Lower lobe of right lung (tissue), 2 donors: ENCODE data around the gene PARP15. TPM values are rescaled to one million over a fixed set of nuclear protein-coding genes. Genes with fewer than 3 reads are reported as not detected.
A peak's percentile ranks its signal among the peaks of the same experiment; 100 is the strongest.

ENCODE experiments used
- ATAC-seq, 2 donors: fragments of 200-7000 bp; cut with Tn5 transposase; one replicate each; pipeline ENCODE4 v1.9.1; 2020 to 2022; ENCODE audit warnings: mild to moderate bottlenecking in 2 of 2, moderate library complexity in 2 of 2
- DNase-seq: peaks from one replicate; pipeline ENCODE4 v3.0.0-alpha.2; 2020
- H3K27ac ChIP-seq: fragments of 200-600 bp; one replicate; pipeline ENCODE4 v1.8.0; 2022
- H3K27me3 ChIP-seq: fragments of 200-600 bp; one replicate; pipeline ENCODE4 v1.8.0; 2022; ENCODE audit warnings: low read depth
- H3K36me3 ChIP-seq: fragments of 200-600 bp; one replicate; pipeline ENCODE4 v1.8.0; 2022; ENCODE audit warnings: mild to moderate bottlenecking
- H3K4me1 ChIP-seq: fragments of 200-600 bp; one replicate; pipeline ENCODE4 v1.8.0; 2022
- H3K4me3 ChIP-seq: fragments of 200-600 bp; one replicate; pipeline ENCODE4 v1.8.0; 2022; ENCODE audit warnings: mild to moderate bottlenecking
- H3K9me3 ChIP-seq: fragments of 200-600 bp; one replicate; pipeline ENCODE4 v1.8.0; 2022
- CTCF ChIP-seq: fragments of 200-600 bp; IDR thresholded peaks from one replicate; pipeline ENCODE4 v1.8.0; 2022; ENCODE audit warnings: antibody characterized with exemption, mild to moderate bottlenecking
- intact Hi-C: fragments of 100-400 bp; cut with DNase I; formaldehyde crosslinking; loops from one replicate; pipeline ENCODE4 v1.11.0; 2022
- total RNA-seq: library from RNA; stranded (reverse); fragmentation: NEBNext Ultra II Directional; extraction: Animal tissue kit (Norgen Biotek cat#: 25700); gene quantifications from one replicate; pipeline ENCODE4 v1.2.1, GENCODE V29; 2021
- donor health status: DM: no; HTN: yes; CAD: no; lungs with severe emphysema.

Gene PARP15
- total RNA-seq, 1 donor from 2014 or later: 11.4 TPM

GRCh38 chr3:122572940-122573412 is 4.5 kb upstream of the PARP15 start:
- ATAC-seq (peak; percentile 83 to 88), DNase-seq (peak; percentile 58)
- Histone ChIP-seq H3K36me3 (peaks cover 67% of the 10 kb centered on the region), H3K27me3 (no peaks in the 10 kb centered on the region), H3K4me3 (no peak overlapping the region), H3K27ac (peak overlapping the region; percentile 49), H3K4me1 (peaks cover 45% of the 10 kb centered on the region), H3K9me3 (no peaks in the 10 kb centered on the region)
- intact Hi-C loops: no loop called here
- TF ChIP-seq CTCF: no peak

GRCh38 chr3:122576174-122576940 is 1.1 kb upstream of the PARP15 start:
- no peaks in the 10 kb centered on the region for H3K27me3 ChIP-seq
- H3K4me1 ChIP-seq: peaks cover 32% of the 10 kb centered on the region
- no peak for TF ChIP-seq CTCF
- intact Hi-C loops: no loop called here
- peaks cover 35% of the 10 kb centered on the region for H3K36me3 ChIP-seq
- no peak overlapping the region for H3K27ac ChIP-seq
- DNase-seq (no peak), ATAC-seq (peak in 1 of 2 donors; percentile 55)
- H3K9me3 ChIP-seq: no peaks in the 10 kb centered on the region
- no peak overlapping the region for H3K4me3 ChIP-seq

- peak overlapping the region; percentile 70 for H3K4me3 ChIP-seq
- peaks cover 16% of the 10 kb centered on the region for H3K9me3 ChIP-seq
- H3K4me1 ChIP-seq: peaks cover 23% of the 10 kb centered on the region
- TF ChIP-seq CTCF: no peak
- H3K27me3 ChIP-seq: no peaks in the 10 kb centered on the region
- peak overlapping the region; percentile 79 for H3K27ac ChIP-seq
- no peak for ATAC-seq
- no peak for DNase-seq
- intact Hi-C loops: no loop called here
- peaks cover 16% of the 10 kb centered on the region for H3K36me3 ChIP-seq
These were observed 755 bp downstream of the PARP15 start for GRCh38 chr3:122578069-122578740.

GRCh38 chr3:122580470-122580869 is 3.0 kb downstream of the PARP15 start:
- Histone ChIP-seq H3K4me1 (peaks cover 19% of the 10 kb centered on the region), H3K36me3 (no peaks in the 10 kb centered on the region), H3K4me3 (no peak overlapping the region), H3K27ac (no peak overlapping the region), H3K9me3 (peaks cover 16% of the 10 kb centered on the region), H3K27me3 (no peaks in the 10 kb centered on the region)
- intact Hi-C loops: no loop called here
- ATAC-seq (no peak), DNase-seq (no peak)
- TF ChIP-seq CTCF: no peak

GRCh38 chr3:122581622-122582021 is 4.2 kb downstream of the PARP15 start:
- H3K4me3 ChIP-seq: no peak overlapping the region
- no peak for TF ChIP-seq CTCF
- no peak overlapping the region for H3K27ac ChIP-seq
- H3K36me3 ChIP-seq: no peaks in the 10 kb centered on the region
- H3K27me3 ChIP-seq: no peaks in the 10 kb centered on the region
- DNase-seq (no peak), ATAC-seq (no peak)
- peaks cover 15% of the 10 kb centered on the region for H3K4me1 ChIP-seq
- peaks cover 16% of the 10 kb centered on the region for H3K9me3 ChIP-seq
- intact Hi-C loops: no loop called here
